Urothelium cell line (cell line): ENCODE data around the gene CHAC2.
"Not testable (repeated sequence)": the region's sequence is repeated elsewhere in the genome, so short reads cannot be mapped to it uniquely, and the experiment has no call there.

ENCODE experiments used
- DNase-seq: peaks from one replicate; pipeline ENCODE4 v3.0.0; 2011; ENCODE audit warnings: low spot score, mixed read lengths
- FAIRE-seq: peaks from 2 replicates; lab custom pipeline; 2011; peaks lifted over from hg19 to GRCh38; lab: Jason Lieb, UNC

The CHAC2 gene

DNA sequence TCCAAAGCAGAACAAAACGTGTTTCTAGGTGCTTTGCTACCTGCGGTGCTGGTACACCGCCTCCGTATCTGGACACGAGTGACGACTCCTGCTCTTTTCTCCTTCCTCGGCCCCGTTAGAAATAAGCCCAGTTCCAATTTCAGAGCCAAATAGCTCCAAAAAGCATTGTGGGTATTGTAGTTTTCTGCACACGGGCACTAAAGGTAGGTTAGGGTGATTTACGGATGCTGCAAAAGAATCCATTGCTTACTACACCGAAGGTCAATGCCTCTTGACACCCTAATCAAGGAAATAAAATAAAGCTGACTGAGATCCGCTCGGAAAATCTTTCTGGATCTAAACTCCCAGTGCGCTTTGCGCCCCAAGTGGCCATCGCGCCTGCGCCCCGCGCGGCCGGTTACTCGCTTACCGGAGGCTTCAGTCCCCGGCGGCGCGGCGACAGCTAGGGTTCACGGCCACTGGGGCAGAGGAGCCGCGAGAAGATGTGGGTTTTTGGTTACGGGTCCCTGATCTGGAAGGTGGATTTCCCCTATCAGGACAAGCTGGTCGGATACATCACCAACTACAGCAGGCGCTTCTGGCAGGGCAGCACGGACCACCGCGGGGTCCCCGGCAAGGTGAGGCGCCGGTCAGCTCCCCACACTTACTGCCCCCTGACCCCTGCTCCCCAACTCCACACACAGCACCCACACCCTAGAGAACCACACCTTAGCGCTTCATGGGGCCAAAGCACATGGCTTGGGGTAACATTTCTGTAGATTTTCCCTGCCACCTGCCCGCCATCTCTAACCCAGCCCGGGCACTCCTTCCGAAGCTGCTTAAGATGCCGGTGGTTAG, at the start of gene CHAC2:
TSS of gene CHAC2 (plus strand) at position 400 of the 837 bp plus-strand sequence. CDS start at position 483, 83 bp downstream.
- DNase-seq = peak; percentile 89
- no peak for FAIRE-seq

DNA sequence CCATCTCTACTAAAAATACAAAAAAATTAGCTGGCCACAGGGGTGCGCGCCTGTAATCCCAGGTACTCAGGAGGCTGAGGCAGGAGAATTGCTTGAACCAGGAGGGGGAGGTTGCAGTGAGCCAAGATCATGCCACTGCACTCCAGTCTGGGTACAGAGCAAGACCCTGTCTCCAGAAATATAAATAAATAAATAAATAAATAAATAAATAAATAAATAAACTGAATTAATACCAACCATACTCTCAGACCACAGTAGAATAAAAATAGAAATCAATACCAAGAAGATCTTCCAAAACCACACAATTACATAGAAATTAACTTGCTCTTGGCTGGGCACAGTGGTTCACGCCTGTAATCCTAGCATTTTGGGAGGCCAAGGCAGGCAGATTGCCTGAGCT, 46.7 kb upstream of the CHAC2 start:
- DNase-seq, FAIRE-seq: not testable (repeated sequence)

DNA sequence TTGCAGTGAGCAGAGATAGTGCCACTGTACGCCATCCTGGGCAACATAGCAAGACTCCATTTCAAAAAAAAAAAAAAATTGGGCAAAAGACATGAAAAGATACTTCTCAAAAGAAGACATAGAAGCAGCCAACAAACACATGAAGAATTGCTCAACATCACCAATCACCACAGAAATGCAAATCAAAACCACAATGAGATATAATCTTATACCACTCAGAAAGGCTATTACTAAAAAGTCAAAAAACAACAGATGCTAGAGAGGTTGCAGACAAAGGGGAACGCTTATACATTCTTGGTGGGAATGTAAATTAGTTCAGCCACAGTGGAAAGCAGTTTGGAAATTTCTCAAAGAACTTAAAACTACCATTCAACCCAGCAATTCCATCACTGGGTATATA, 43.1 kb upstream of the CHAC2 start:
- DNase-seq (no peak), FAIRE-seq (no peak)

DNA sequence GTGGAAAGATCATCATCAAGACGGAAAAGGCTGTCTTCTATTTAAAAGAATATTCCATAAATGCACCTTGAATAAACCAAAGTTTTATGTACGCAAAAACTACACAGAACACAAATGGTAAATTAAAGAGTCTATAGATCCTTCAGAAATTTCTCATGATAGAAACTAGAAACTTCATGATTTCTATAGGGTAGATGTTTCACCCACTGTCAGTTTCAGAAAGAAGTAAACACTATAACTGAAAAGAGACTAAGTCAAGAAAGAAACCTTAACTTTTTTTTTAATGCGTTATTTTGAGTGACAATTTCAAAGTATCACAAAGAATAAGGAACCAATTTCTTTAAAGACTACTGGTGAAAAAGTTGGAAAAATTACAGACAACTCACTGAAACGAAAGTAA, 41.9 kb upstream of the CHAC2 start:
- FAIRE-seq = no peak
- DNase-seq = no peak

DNA sequence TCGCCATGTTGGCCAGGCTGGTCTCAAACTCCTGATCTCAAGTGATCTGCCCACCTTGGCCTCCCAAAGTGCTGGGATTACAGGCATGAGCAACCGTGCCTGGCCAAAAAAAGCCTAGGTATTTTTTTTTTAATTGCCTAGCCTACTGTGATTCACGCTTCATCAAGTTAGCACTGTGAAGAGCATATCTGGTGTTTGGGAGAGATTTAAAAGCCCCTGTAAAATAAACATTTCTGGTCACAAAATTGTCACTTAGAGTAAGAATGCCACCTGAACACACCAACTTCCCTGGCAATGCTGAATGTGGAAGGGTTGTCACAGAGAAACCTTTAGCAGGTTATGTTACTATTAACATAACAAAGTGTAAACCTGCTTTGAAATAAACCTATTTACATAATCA, 39.7 kb upstream of the CHAC2 start:
- DNase-seq (no peak), FAIRE-seq (no peak)

DNA sequence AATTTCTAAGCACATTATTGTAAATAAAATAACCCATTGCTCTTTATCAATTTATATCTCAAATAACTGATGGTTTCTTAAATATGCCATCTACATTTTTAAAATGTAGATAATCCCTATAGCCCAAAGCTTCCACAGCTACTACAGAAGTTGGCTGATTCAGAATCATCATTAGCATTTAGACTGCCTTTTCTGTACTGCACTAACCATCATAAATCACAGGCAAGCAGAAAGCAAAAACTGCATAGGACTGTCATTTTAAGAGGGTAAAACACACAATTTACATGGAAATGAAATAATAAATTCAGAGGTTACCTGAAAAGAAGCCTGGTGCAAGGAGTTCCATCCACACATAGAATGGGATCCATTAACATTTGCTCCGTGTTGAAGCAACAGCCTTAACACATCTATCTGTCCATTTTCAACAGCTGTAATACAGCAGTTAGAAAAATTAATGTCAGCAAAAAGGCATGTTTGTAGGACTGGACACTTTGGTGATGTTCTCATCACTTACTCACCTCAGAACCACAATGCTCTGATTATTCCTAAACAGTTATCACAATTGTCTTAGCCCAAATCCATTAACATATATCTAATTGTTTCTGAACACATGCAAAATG, 38.4 kb upstream of the CHAC2 start:
- no peak for FAIRE-seq
- DNase-seq = no peak

DNA sequence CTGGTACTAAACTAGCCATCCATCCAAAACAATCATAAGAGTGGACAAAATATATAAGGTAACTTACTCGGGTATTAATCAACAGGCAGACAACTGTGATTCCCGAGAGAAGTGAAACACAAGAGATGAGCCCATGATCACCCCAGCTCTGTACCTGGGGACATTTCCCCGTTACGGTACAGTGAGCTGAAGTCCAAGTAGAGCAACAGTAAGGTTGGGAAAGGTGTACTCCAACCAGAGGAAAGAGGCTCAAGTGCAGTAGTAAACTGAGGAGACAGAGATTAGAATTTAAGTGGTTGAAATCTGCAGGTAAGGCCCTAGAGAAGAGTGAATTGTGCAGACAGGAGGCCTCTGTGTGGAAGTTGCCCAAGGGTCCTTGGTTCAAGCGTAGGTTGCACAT, 30.5 kb upstream of the CHAC2 start:
- FAIRE-seq (no peak), DNase-seq (no peak)

DNA sequence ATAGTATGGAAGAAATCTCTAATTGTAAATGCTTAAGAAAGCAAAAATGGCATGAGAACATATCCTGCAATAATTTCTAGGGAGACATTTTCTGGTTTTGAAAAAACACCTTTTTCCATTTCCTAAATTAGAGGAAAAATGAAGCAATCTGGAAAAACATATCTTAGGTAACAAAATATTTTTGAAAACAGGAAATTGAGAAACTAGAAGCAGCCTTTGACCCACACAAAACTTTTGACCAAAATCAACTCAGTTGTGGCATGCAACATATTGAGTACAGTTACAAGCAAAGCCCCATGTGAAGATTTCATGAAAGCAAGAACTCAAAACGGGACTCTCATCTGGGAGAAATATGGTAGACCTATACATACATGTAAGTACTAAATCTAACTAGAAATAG, 28.6 kb upstream of the CHAC2 start:
- DNase-seq = no peak
- no peak for FAIRE-seq

DNA sequence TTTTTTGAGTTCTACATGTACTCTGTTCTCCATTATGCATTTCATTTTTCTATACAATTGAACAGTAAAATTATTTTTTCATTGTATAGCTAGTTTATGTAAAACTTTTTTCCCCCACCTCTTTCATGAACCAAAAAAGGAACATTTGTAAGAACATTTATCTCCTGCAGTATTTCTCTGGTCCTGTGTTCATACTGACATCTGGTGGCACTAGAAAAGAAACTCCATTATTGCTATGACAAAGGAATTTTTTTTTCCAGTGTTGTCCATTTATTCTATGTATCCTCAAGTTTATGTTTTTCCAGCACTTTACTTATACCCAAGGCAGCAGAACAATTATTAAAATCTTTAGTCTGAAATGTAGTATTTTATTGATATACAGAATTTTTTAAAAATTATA, 27.4 kb upstream of the CHAC2 start:
- FAIRE-seq = no peak
- DNase-seq = peak; percentile 12

DNA sequence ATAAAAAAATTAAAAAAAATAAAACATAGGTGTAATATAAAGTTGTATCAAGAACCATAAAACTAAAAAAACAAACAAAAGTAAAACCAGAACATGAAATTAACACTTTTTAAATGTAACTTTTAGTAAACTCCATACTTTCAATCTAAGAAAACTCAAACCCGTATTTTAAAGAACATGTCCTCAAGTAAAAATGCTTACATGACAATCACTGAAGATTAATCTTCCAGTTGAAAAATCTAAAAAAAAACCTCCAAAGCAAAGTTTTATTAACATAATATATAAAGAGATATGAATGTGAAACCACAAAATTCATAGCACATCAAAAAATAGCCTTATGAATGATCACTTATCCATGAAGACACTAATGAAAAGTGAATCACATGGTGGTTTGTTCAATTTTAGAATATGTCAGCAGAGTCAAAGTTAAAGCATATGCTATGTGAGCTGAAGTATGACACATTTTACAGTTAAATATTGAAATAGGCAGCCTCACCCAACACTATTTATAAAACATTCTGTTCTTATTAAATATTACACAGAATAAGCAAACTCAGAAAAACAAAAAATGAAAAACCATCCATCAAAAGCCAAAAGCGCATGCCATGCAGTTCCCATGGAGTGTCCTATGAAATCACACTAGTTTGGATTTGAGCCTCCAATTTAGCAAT, 23.1 kb upstream of the CHAC2 start:
- DNase-seq (no peak), FAIRE-seq (no peak)

DNA sequence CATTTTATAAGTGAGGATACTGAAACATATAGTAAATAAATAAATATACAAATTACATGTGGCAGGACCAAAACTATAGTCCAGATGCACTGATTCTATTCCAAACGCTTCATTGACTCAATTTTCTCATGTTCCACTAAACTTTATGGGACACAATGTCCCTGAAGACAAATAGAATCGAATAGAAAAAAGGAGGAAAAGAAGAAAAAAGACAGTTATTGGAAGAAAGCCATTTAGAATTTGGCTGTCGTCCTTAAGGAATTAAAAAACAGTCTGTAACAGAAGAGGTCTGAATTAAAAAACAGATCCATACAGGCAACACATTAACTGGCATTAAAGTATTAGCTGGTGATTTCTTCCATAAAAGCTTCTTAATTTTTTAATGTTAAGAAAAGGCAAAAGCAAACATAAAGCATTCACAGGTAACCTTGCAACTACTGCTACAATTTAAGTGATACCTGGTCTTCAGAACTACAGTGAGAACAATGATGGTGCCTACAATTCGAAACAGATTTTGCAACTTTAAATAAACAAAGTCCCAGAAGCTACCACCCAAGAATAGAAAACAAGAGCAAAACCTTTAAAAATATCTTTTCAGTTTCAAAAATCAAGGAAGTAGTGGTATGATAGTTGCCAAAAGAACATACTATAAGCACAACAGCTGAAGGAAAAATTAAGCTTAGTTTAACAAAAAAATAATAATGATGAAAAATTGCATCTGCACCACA, 17.4 kb upstream of the CHAC2 start:
- no peak for FAIRE-seq
- DNase-seq = no peak

DNA sequence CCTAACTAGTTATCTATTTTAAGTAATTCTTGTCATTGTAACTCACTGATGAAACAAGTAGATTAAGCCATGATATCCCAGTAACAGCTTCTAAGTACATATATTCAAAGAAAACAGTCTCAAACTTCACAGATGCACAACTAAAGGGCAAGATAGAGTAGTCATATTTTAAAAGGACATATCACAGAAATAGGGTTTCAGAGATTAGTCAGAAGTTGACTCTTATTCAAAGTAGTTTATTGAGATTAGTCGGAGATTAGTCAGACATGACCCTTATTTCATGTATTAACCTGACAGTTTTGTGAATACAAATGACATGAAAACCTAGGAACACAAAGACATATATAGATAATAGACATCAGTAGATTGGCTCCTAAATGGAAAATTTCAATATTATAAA, 15.9 kb upstream of the CHAC2 start:
- no peak for DNase-seq
- FAIRE-seq = no peak

DNA sequence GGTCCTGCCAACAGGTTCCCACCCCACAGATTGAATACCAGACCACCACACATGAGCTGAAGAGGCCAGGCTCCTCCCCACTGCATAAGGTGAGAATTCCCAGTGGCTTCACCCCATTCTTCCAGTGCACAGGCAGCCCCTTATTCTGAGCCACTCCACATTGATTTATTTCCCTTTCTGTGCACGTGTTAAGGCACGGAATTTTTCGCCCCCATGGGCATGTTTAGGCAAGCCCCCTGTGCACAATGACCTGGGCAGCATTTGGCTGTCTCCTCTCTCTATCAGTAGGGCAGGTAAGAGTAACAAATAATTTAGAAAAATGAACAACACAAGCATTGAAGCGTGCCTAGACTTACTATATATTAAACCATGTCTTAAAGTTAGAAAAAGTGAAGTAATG, 15.2 kb upstream of the CHAC2 start:
- no peak for DNase-seq
- FAIRE-seq = no peak

DNA sequence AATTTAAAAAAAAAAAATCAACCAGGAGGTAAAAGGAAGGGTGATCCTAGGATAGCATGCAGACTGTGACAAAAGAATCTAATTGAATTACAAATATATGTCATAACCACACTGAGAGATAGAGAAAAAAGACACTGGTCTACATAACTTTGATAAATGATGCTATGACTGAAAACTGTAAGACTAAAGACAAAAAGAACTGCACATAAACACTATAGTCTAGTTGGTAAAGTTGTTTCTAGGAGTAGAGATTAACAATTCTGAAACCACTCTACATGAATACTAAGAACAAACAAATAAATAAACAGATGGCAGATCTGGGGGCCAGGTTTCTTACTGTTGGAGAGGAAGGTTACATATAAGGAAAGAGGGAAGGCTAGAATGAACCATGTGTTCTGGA, 14.6 kb upstream of the CHAC2 start:
- DNase-seq = no peak
- no peak for FAIRE-seq

DNA sequence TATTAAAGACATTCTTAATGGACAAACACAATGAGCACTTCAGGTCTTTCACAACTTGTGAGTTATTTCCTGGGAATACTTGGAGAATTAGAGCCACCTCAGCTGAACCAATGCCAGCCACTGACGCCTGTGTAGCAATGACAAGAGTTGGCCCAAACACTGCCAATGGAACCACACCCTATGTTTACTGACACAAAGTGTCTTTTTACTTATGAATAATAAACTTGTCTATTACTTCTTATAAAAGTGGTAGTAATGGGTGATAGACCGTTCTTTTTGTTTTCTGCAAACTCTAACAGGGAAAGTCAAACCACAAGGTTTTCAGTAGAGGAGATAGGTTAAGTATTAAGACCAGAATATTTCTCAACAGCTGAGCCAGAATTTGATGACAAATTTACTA, 12.5 kb upstream of the CHAC2 start:
- DNase-seq (no peak), FAIRE-seq (no peak)

DNA sequence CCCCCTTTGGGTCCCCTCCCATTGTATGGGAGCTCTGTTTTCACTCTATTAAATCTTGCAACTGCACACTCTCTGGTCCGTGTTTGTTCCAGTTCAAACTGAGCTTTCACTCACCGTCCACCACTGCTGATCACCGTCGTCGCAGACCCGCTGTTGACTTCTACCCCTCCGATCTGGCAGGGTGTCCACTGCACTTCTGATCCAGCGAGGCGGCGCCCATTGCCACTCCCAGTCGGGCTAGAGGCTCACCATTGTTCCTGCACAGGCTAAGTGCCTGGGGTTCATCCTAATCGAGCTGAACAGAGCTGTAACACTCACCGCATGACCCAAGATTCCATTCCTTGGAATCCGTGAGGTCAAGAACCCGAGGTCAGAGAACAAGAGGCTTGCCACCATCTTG, 11.0 kb upstream of the CHAC2 start:
- no peak for FAIRE-seq
- DNase-seq = no peak

DNA sequence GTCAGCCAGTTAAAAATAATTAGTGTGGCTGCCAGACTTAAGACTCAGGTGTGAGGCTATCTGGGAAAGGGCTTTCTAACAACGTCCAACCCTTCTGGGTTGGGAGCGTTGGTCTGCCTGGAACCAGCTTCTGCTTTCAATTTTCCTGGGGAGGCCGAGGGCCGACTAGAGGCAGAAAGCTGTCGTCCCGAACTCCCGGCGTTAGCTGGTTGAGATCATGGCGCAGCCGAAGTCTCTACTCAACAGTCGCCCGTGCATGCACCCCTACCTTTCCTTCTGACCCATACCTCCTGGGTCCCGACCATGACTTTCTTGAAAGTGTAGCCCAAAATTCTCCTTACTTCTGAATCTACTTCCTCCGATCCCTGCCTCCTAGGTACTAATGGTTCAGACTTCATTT, 10.4 kb upstream of the CHAC2 start:
- not testable (repeated sequence) for FAIRE-seq, DNase-seq

DNA sequence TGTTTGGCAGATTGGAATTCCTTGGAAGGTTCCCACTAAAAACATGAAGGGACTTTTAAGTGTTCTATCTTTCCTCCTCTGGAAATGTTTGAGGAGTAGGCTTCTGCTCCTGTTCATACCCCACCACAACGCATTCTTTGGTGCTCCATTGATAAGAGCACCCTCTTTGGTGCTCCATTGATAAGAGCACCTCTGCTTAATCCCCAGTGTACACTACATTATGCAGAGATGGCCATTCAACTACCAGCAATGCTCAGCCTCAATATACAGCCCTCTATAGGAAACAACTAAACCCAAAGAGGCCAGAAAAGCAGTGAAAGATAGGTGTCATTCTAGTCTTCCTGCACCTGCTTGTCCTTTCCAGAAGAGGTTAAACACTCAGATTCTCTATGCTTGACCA, 1.8 kb upstream of the CHAC2 start:
- DNase-seq (no peak), FAIRE-seq (no peak)

DNA sequence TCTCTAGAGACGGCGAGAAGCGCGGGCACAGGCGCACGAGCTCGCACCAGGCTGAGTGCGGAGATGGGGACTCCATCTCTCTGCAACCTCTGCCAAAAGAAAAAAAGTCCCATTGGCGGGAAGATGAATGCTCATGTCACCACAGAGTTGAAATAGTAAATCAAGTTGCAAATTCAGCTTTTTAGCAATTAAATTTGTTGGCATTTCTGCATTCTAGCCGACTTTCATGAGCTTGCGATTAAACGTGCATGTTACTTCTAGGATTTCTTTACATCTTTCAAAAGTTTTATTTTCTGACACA, 588 bp downstream of the CHAC2 start:
- FAIRE-seq = no peak
- no peak for DNase-seq

DNA sequence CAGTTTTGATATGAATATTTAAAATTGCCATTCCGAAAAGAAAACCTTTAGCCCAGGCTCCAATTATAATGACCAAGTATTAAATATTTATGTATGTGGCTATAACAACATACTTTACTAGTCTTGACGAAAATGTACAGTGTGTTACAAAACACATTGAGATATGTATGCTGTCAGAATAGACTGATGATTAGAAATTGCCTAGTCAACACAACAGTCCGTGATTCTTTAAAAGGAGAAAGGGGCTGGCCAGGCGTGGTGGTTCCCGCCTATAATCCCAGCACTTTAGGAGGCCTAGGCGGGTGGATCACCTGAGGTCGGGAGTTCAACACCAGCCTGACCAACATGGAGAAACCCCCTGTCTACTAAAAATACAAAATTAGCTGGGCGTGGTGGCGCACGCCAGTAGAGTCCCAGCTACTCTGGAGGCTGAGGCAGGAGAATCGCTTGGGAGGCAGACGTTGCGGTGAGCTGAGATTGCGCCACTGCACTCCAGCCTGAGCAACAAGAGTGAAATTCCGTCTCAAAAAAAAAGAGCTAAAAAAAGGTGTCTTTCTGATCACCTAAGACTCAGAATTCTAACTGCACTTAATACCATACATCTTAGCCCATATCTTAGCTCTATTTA, 1.8 kb downstream of the CHAC2 start:
- FAIRE-seq (no peak), DNase-seq (no peak)

DNA sequence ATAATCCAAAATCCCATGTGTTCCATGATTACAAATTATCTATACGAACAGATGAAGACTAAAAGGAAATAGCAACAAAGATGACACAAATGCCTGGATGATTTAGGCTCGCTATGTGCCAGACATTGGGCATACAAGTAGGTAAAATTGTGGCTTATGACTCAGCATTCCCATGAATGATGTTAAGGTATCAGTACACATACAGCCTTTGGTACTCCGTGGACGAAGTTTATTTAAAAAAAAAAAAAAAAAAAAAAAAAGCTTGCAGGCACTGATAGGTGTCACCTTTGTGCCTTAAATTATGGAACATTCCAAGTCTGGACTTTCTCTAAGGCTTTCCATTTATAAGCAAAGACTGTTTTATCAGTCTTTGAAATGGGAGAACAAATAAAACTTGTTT, 2.7 kb downstream of the CHAC2 start:
- FAIRE-seq (no peak), DNase-seq (peak; percentile 35)
